HG03045 (cell line): Measurements from ENCODE around the gene ACO2.

Source experiments
- ATAC-seq: cut with Tn5 transposase; IDR thresholded peaks from one replicate; pipeline ENCODE4 v1.9.1; 2021; ENCODE audit warnings: mild to moderate bottlenecking, moderate library complexity; ENCODE audit not compliant: unreplicated experiment

Gene ACO2

DNA sequence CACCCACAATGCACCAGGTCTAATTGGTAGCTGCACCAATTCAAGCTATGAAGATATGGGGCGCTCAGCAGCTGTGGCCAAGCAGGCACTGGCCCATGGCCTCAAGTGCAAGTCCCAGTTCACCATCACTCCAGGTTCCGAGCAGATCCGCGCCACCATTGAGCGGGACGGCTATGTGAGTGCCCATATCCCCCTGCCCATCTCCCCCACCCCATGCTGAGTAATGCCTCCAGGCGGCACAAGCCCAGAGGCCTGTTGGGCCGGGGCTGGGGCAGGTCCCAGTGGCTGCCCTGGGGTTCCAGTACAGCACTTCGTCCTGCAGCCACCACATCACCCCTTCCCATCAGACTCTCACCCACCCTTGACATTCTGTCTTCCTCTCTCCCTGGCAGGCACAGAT lies 53.9 kb downstream of the ACO2 start:
- ATAC-seq, result no peak

DNA sequence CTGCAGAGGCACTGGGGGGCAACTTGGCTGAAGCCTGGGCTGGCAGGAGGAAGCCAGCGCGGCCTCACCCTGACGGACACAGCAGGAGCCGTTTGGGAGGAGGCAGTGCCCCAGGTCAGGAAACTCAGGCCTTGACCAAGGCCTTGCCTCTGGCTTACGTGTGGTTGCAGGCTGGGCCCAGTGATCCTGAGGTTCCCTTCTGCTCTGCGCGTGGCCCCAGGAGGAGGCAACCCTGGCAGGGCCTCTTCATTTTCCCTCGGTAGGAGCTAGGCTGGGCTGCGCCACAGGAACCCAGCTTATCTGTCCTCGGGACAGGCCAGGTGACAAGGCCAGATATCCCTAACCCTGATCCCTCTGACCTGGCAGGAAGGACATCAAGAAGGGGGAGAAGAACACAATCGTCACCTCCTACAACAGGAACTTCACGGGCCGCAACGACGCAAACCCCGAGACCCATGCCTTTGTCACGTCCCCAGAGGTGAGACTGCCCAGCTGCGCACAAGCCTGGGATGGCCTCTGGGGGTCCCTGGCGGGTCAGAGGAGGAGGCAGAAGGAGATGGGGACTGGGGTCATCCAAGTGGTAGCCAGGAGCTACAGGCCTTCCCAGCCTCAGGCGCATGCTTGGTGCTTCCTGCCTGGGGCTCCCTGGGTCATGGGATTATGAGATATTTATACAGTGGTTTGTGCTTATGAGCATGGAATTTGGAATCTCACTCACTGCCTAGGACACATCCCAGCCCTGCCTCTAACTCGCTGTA lies 54.7 kb downstream of the ACO2 start:
- ATAC-seq, result no peak

DNA sequence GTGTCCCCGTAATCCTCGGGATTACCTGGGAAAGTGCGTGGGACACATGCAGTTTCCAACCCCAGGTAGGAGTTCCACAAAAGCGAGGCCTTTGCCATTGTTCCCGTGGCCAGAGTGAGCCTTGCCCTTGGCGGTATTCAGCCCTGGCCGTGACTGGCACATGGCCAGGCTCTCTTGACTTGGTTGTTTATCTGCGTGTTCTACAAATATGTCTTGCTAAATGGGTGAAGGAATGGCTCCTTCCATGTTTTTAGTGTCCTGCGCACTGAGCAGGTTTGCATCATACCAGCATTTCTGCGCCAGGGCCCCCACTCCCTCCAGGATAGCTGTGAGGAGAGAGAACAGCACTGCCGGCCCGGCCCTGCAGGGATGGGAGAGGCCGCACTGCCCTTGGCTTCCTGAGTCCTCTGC lies 55.3 kb downstream of the ACO2 start:
- no peak for ATAC-seq

DNA sequence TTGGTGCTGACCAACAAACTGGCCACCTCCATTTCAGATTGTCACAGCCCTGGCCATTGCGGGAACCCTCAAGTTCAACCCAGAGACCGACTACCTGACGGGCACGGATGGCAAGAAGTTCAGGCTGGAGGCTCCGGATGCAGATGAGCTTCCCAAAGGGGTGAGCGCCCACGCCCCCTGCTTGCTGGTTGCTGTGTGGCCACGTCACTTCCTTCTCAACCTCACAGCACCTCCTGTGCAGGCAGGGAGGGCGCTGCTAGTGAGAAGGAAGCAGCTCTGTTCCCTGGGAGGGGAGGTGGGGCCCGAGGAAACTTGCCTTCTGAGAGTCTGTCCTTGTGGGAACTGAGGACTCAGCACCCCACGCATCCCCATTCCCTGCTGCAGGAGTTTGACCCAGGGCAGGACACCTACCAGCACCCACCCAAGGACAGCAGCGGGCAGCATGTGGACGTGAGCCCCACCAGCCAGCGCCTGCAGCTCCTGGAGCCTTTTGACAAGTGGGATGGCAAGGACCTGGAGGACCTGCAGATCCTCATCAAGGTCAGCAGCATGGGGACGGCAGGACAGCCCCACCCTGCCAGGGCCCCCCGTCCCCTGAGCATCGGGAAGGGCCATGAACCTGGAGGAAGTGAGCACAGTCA lies 56.0 kb downstream of the ACO2 start:
- ATAC-seq, result no peak

DNA sequence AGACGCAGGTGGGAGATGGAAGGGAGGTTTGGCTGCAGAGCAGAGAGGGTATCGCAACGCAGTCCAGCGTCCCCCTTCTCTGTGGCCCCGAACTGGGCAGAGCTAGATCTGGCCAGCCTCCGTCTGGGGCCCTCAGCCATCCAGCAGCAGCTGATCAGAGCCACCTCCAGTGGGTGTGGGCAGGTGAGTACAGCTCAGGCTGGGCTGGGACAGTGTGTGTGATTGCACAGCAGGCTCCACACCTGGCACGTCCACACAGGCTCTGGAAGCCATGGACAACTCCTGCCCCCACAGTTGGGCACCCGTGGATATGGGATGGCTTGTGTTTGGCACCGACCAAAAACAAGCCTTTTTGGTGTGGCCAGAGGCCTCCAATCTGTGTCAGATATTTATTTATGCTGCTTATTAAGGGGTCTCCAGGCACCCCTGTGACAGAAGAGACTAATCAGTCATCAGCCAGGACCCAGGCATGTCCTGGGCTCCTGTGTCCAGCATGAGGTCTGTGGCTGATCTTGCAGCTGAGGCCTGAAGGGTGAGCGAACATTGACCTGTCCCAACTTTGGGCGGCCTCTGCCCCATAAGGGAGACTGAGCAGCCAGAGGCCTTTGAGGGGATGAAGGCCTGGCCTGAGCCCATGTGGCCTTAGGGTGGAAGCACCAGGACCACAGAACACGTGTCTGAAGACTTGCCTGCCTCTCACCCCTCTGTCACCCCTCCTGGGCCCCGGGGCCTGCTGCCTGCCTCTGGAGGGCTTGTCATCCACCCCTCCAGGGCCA lies 56.7 kb downstream of the ACO2 start:
- ATAC-seq, result no peak

DNA sequence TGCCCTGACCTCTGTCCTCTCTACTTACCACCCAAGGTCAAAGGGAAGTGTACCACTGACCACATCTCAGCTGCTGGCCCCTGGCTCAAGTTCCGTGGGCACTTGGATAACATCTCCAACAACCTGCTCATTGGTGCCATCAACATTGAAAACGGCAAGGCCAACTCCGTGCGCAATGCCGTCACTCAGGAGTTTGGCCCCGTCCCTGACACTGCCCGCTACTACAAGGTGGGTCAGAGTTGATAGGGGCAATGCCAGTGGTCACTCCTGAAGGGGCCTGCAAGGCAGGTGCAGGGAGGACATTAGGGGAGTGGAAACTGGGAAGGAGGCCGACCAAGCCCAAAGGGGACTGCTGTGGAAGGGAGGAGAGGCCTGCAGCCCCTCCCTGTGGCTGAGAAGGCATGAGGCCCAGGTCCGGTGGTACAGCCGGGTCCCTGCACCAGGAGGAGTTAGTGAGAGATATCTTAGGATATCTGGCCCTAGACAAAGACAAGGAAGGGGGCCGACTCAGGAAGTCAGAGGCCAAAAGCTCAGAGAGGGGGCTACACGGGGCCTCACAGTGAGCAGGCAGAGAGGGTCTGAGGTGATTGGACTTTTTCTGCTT lies 57.4 kb downstream of the ACO2 start:
- ATAC-seq, result no peak

DNA sequence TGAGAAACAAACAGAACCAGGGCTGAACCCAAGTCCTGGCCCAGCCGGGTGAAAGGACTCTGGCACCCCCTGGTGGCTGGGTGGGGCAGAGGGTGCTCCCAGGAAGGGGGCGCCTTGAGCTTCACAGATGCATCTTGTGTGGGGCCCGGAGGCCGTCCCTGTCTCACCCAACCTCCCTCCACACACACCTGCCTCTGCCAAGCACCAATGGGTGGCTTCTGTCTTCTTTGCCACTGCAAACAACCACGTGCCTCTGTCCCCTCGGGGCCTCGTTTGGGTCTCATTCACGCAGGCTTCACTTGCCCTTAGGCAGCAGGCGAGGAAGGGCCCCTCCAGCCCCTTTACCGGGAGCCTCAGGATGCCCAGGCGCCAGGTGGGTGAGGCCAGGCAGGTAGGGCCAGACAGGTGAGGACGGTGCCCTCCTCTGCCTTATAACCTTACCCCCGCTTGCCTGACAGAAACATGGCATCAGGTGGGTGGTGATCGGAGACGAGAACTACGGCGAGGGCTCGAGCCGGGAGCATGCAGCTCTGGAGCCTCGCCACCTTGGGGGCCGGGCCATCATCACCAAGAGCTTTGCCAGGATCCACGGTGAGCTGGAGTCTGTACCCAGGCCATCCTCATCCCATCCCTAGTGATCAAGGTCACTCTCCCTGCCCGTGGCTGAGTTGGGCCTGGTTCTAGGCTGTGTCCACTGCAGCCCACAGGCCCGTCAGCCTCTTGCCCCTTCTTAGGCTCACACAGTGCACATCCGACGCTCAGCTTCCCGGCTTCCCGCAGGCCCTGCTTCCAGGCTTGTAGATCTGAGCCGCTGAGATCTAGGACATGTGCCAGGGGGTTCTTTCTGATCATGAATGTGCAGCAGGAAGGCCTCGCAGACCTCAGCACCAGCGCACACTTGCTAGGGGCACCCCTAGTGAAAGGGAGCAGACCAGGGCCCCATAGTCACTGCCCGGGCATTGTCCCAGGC lies 58.2 kb downstream of the ACO2 start:
- no peak for ATAC-seq

DNA sequence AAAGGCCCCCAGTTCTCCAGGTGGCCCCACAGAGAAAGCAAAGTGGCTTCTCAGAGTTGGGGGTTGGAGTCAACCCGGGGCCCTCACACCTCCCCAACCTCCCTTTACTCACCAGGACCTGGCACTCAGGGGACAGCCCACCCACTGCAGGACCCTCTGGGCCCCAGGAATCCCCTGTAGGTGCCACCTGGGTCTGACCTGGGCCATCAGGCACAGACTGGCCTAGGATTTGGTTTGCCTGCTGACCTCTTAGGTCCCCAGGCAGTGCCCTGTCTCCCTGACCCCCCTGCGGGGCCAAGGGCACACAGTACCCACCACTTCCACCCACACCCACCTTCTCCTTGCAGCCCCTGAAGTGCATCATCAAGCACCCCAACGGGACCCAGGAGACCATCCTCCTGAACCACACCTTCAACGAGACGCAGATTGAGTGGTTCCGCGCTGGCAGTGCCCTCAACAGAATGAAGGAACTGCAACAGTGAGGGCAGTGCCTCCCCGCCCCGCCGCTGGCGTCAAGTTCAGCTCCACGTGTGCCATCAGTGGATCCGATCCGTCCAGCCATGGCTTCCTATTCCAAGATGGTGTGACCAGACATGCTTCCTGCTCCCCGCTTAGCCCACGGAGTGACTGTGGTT lies 59.3 kb downstream of the ACO2 start:
- no peak for ATAC-seq

DNA sequence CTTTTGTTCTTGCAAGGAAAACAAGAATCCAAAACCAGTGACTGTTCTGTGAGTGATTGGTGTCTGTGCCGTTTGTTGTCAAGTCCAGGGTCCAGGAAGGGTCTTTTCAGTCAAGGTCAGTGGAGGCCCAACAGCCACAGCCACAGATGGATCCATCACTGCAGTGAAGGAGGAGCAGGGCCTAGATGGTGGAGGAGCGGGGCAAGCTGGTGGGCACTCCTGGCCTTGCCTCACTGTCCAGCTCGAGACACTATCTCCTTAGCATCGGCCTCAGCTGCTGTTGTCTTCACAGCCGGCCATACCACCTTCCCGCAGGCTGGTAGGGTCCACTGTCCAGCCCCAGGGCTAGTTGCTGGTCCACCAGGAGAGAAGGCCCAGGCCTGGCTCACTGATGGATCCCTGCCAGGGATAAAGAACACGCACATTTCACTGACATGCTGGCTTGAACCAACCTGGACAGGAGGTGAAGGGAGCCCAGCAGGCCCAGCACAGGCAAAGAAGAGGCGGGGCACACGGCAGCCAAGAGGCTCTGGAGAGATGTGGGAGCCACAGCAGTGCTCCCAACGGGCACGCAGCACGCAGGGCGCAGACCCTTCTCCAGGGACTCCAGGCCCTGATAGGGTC lies 60.1 kb downstream of the ACO2 start:
- ATAC-seq, result no peak

DNA sequence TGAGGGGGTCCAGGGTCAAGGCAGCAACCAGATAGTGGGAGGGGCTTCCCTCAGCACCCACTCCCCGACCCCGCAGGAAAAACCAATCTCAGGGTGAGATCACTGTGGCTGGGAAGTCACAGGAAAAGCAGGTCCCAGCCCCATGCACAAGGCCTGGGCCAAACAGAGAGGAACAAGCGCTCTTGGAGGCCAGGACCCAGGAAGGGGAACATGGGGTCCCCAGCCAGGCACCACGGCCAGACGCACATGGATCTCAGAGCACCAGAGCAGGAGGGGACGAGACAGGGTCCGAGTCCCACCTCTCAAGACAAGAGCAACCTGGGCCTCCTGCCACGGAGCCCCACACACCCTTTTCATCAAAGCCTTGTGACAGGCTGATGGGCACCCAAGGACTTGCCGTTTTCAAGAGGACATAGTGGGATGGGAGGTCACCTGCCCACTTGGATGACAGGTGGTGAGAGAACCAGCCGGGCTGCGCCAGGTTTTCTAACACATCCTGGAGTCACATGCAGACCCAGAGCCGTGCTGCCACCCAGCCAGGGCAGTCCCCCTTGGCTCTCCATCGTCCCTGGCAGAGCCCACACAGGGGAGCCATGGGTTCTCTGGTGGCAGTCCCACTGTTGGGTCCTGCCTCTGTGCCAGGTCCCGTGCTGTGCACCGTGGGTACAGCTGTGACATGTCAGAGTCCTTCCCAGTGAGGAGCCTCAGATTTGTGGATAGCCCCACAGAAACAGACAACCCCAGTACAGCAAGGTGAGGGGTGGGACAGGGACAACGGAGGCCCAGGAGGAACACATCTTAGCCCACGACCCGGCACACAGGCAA lies 62.2 kb downstream of the ACO2 start:
- ATAC-seq, result no peak

DNA sequence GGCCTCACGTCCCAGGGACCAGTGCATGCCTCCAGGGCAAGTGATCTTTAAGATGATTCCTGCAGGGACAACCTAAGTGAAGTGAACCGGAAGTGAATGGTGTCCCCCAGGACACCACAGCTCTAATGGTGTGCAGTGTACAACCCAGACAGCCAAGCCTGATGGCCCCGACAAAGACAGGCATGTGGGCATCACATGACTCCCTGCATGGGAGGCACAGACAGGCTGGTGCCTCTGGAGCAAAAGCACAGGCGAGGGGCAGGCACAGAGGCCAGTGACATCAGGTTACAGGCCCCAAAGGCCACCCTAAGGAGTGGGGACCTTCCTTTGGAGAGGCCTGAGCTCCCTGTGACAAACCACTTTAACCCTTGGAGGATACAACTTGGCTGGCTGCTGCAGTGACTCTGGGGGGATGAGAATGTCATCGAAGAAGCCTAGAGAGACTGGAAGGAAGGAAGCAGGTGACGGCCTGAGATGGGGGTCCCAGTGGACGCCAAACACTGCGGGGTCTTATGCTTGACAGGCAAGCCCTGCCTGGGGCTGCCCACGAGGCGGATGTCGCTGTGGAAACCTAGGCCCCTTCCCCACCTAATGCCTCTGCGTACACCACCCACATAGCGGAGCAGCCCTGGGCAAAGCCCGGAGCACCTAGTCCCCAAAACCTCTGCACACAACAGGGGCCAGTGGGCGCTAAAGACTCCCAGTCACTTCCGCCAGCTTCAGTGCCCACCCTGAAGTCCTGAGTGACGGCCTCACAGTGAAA lies 63.0 kb downstream of the ACO2 start:
- no peak for ATAC-seq

DNA sequence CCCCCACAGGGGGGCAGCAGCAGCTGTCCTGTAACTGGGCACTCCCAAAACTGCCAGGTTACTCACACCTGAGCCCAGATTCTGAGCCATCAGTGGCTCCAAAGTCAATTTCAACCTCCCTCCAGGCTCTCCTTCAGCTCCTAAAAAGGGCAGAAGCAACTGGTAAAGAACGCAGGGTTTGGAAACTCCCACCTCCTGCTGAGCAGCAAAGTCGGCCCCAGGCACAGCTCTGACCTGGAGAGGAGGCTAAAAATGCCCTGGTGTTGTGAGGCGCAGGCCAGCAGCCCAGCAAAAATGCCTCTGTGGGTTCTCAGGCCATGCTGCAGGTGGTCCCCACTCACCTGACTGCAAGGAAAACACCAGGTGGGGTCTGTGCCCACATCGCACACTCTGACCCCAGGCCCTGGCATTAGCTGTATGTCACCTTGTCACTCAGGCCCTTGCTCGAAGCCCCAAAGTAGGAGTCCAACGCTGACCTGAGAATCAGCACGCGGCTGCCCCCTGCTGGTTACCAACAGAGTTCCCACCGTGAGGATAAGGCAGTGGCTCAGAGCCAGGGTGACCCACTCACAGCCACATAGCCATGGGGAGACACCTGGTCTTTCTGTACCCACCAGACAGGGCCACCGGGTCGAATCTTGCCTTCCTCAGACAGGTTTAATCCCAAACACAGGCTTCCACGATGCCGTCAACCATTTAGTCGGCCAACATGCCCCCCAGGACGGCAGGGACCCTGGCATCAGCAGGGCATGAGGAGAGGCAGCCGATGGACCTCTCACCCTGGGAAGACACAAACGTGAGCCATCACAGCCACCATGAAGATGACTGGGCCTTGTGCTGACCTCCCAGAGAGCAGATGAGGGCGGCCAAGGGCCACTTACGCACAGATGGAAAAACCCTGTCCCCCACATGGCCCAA lies 64.2 kb downstream of the ACO2 start:
- ATAC-seq, result no peak

DNA sequence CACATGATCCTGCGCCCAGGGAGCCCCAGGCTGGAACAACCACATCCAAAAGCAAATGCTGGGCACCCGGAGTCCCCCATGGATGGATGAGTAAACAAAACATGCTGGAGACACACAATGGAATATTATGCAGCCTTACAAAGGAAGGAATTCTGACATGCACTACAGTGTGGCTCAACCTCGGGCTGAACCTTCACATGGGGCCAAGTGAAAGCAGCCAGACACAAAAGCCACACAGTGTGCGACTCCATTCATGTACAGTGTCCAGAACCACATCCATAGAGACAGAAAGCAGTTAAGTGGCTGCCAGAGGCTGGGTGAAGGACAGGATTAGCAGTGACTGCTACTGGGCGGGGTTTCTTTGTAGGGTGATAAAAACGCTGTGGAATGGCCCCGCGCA lies 65.3 kb downstream of the ACO2 start:
- ATAC-seq, result no peak

DNA sequence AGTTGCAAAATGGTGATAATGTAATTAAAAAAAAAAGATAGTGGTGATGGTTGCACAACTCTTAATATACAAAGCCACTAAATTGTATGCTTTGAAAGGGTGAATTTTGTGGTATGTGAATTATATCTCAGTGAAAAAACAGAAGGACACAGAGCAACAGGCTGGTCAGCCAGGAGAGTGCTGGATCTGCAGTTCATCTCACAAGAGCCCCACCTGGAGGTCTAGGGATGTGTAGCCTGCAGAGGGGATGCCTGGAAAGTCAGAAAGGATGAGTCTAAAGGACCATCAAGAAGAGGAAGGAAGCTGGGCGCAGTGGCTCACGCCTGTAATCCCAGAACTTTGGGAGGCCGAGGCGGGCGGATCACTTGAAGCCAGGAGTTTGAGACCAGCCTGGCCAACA lies 66.3 kb downstream of the ACO2 start:
- ATAC-seq, result no peak

DNA sequence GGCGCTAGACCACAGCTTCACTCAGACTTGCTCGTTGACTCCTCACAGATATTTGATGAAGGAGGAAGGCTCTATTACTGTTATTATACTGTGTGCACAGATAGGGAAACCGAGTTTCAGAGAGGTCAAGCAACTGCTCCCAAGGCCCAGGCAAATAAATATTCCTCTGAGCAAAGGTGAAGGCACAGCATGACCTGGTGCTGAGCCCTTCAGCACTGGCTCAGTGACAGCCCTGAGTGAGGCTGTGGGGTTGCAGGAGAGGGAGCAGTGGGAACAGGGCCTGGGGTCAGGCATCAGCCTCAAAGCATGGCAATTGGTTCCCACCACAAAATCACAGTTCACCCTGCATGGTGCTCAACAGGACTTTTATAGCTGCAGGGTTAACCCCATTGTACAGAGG lies 68.3 kb downstream of the ACO2 start:
- no peak for ATAC-seq

DNA sequence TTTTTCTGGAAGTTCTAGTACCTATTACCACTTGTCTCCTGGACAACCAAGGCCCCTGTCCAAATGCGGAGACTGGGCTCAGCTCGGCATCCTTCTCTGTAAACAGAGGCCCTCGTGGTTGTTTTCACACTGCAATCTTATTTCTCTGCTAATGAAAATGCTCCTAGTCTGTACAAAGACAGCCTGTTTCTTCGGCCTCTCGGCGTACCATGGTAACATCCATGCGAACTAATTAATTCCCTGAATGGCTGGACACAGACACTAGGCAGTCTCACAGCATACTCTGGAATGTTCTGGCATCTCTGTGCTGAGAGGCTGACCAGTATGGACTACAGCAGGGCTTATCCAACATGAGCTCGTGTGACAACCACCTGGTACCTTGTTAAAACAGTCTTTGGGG lies 69.7 kb downstream of the ACO2 start:
- ATAC-seq, result no peak
